Stimulated activated CD8-positive, alpha-beta memory T cell treated with anti-CD3 and anti-CD28 coated beads, Interleukin-12 subunit alpha, Interleukin-12 subunit beta, amount 100 ng/mL, for 4 hours (primary cell): ENCODE measurements around the gene AQP5.

Experiments
- DNase-seq: peaks from one replicate; pipeline ENCODE4 v3.0.0-alpha.2; 2020; ENCODE audit warnings: low read depth

The AQP5 gene

GRCh38 chr12:49932533-49933130 is 29.0 kb upstream of the AQP5 start:
- no peak for DNase-seq

GRCh38 chr12:49933796-49934195 is 27.9 kb upstream of the AQP5 start:
- DNase-seq, result no peak

GRCh38 chr12:49934505-49934904 is 27.2 kb upstream of the AQP5 start:
- DNase-seq, result no peak

GRCh38 chr12:49936925-49937324 is 24.7 kb upstream of the AQP5 start:
- DNase-seq, result no peak

GRCh38 chr12:49937639-49938300 is 23.9 kb upstream of the AQP5 start:
- DNase-seq, result no peak

- DNase-seq, result no peak
Observed at GRCh38 chr12:49939307-49939706, 22.4 kb upstream of the AQP5 start.

GRCh38 chr12:49939707-49940106 is 22.0 kb upstream of the AQP5 start:
- DNase-seq, result no peak

- no peak for DNase-seq
Observed at GRCh38 chr12:49941556-49942511, 19.8 kb upstream of the AQP5 start.

GRCh38 chr12:49942512-49942893 is 19.2 kb upstream of the AQP5 start:
- DNase-seq, result no peak

GRCh38 chr12:49942921-49943624 is 18.6 kb upstream of the AQP5 start:
- no peak for DNase-seq

- DNase-seq, result no peak
Observed at GRCh38 chr12:49943625-49943960, 18.1 kb upstream of the AQP5 start.

GRCh38 chr12:49944046-49944445 is 17.6 kb upstream of the AQP5 start:
- no peak for DNase-seq

GRCh38 chr12:49944718-49945117 is 17.0 kb upstream of the AQP5 start:
- DNase-seq, result no peak

GRCh38 chr12:49945394-49946080 is 16.1 kb upstream of the AQP5 start:
- DNase-seq, result peak; percentile 74

GRCh38 chr12:49946086-49946485 is 15.6 kb upstream of the AQP5 start:
- DNase-seq, result no peak

- no peak for DNase-seq
Observed at GRCh38 chr12:49946497-49946896, 15.2 kb upstream of the AQP5 start.

GRCh38 chr12:49947593-49948226 is 14.0 kb upstream of the AQP5 start:
- no peak for DNase-seq

GRCh38 chr12:49948866-49949845 is 12.5 kb upstream of the AQP5 start:
- DNase-seq, result no peak

GRCh38 chr12:49949866-49950265 is 11.8 kb upstream of the AQP5 start:
- no peak for DNase-seq
